HFFc6 (cell line): ENCODE measurements around the gene RBM47. TPM values are rescaled to one million over a fixed set of nuclear protein-coding genes. Genes with fewer than 3 reads are reported as not detected.
A peak's percentile ranks its signal among the peaks of the same experiment; 100 is the strongest.

ENCODE experiments used
- DNase-seq: peaks from one replicate; pipeline ENCODE4 v3.0.0-alpha.2; 2018
- H3K27ac Mint-ChIP-seq: 2 replicates; pipeline ENCODE4 v1.8.0; 2020; ENCODE audit warnings: mild to moderate bottlenecking, mixed read lengths
- H3K27me3 Mint-ChIP-seq: 2 replicates; pipeline ENCODE4 v1.8.0; 2021; ENCODE audit warnings: mild to moderate bottlenecking, moderate library complexity, mixed read lengths; ENCODE audit not compliant: insufficient read depth
- H3K36me3 Mint-ChIP-seq: 2 replicates; pipeline ENCODE4 v1.8.0; 2021; ENCODE audit warnings: low read depth, mixed read lengths
- H3K4me1 Mint-ChIP-seq: 2 replicates; pipeline ENCODE4 v1.8.0; 2020; ENCODE audit warnings: low read depth, mixed read lengths
- H3K4me3 Mint-ChIP-seq: 2 replicates; pipeline ENCODE4 v1.8.0; 2020; ENCODE audit warnings: mild to moderate bottlenecking, moderate library complexity, mixed read lengths
- H3K9me3 Mint-ChIP-seq: 2 replicates; pipeline ENCODE4 v1.8.0; 2020; ENCODE audit warnings: mild to moderate bottlenecking, mixed read lengths
- total RNA-seq, 6 experiments: library from RNA; stranded (reverse); fragmentation: NEBNext Ultra II Directional; extraction: Animal tissue kit (Norgen Biotek cat#: 25700); gene quantifications; 2 replicates in 1 of 6; 3 replicates in 5 of 6; pipeline ENCODE4 v1.2.3, GENCODE V29; 2021
- TF ChIP-seq, protein P1 (sequence below): fragments of 200-600 bp; sonication (generic); IDR thresholded peaks from 2 replicates; pipeline ENCODE4 v1.5.0; 2021; ENCODE audit warnings: antibody characterized with exemption, mild to moderate bottlenecking

Gene RBM47
- total RNA-seq, 6 experiments from 2014 or later = 0.95 to 1.5 (median 1.4) TPM

DNA sequence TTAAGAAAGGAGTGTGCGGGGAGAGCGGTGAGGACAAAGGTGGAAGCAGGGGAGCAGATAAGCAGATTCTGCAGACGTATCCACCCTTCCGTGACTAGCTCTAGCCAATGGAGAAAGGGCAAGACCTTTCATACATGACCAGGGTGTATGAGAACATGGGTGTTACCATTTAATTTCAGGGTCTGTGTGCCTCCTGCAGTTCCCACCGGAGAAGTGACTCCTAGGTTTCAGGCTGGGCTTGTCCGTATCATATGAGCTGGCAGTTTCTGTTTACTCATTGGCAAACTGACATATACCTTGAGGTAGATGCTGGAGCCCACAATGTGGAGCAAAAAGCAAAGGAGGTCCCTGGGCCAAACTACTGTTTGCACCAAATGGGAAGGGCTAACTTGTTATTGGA, 6.8 kb downstream of the RBM47 start:
- H3K36me3 Mint-ChIP-seq = peaks cover 5% of the 10 kb centered on the region
- TF ChIP-seq, protein P1, sequence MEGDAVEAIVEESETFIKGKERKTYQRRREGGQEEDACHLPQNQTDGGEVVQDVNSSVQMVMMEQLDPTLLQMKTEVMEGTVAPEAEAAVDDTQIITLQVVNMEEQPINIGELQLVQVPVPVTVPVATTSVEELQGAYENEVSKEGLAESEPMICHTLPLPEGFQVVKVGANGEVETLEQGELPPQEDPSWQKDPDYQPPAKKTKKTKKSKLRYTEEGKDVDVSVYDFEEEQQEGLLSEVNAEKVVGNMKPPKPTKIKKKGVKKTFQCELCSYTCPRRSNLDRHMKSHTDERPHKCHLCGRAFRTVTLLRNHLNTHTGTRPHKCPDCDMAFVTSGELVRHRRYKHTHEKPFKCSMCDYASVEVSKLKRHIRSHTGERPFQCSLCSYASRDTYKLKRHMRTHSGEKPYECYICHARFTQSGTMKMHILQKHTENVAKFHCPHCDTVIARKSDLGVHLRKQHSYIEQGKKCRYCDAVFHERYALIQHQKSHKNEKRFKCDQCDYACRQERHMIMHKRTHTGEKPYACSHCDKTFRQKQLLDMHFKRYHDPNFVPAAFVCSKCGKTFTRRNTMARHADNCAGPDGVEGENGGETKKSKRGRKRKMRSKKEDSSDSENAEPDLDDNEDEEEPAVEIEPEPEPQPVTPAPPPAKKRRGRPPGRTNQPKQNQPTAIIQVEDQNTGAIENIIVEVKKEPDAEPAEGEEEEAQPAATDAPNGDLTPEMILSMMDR = no peak
- H3K27me3 Mint-ChIP-seq = peaks cover 2% of the 10 kb centered on the region
- no peaks in the 10 kb centered on the region for H3K9me3 Mint-ChIP-seq
- H3K4me1 Mint-ChIP-seq = peaks cover 41% of the 10 kb centered on the region
- no peak overlapping the region for H3K27ac Mint-ChIP-seq
- H3K4me3 Mint-ChIP-seq = no peak overlapping the region
- DNase-seq = no peak

DNA sequence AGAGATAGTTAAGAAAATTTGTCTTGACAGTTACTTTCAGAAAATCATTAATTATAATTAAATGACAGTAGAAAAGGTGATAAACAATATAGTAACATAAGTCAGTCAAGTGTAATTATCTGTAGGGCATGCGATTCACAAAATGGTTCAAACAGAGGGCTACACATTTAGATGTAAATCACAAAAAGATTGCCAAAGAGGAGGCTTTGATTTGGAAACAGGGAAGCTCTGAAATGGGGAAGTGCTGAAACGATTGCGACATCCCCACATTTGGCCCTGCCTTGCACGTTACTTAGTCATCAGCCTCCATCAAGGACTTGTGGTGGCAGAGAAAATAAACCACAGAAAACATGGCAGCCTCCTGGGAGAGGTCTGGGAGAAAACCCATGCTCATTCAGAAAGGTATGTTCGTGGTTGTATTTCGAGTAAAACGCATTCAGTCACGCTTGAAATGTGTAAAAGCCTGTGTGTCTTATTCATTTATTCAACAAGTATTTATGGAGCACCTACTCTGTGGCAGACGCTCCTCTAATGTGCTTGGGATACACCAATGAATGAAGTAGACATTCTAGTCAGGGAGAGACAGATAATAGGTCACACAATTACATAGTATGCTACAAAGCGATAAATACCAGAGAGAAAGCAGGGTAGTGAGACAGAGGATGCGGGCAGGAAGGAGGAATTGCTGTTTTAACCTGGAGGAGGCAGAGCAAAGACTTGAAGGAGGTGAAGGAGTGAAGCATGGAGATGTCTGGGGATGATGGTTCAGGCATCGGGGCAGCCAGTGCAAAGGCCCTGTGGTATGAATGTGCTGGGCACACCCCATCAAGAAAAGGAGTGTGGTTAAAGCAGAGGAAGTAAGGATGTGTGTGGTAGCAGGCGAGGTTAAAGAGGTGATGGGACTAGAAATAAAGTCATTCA, 7.8 kb downstream of the RBM47 start:
- TF ChIP-seq, protein P1 = no peak
- peak overlapping the region; percentile 75 for H3K27ac Mint-ChIP-seq
- peak overlapping the region; percentile 39 for H3K4me3 Mint-ChIP-seq
- H3K9me3 Mint-ChIP-seq = no peaks in the 10 kb centered on the region
- peaks cover 2% of the 10 kb centered on the region for H3K27me3 Mint-ChIP-seq
- peaks cover 31% of the 10 kb centered on the region for H3K4me1 Mint-ChIP-seq
- peak; percentile 89 for DNase-seq
- H3K36me3 Mint-ChIP-seq = peaks cover 5% of the 10 kb centered on the region

DNA sequence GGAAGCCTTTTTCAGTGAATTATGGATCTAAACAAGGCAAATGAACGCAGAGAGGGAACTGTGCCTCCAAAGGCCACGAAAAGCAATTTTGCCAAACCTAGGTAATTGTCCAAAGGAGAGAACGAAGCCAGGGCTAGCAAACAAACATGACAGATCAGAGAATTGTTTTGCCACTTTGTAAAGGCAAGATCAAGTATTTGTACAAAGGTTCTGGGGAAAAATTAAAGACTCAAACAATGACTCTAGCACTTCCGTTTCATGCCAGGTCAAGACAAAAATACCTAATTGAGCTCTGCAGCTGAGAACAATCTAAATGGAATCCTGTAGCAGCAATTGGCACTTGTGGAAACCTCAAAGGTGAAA, 8.5 kb downstream of the RBM47 start:
- peaks cover 2% of the 10 kb centered on the region for H3K27me3 Mint-ChIP-seq
- no peak for DNase-seq
- TF ChIP-seq, protein P1 = no peak
- H3K27ac Mint-ChIP-seq = peak overlapping the region; percentile 75
- peaks cover 5% of the 10 kb centered on the region for H3K36me3 Mint-ChIP-seq
- H3K4me1 Mint-ChIP-seq = peaks cover 24% of the 10 kb centered on the region
- peak overlapping the region; percentile 39; the same call in 1 of the 2 replicates for H3K4me3 Mint-ChIP-seq
- H3K9me3 Mint-ChIP-seq = no peaks in the 10 kb centered on the region

DNA sequence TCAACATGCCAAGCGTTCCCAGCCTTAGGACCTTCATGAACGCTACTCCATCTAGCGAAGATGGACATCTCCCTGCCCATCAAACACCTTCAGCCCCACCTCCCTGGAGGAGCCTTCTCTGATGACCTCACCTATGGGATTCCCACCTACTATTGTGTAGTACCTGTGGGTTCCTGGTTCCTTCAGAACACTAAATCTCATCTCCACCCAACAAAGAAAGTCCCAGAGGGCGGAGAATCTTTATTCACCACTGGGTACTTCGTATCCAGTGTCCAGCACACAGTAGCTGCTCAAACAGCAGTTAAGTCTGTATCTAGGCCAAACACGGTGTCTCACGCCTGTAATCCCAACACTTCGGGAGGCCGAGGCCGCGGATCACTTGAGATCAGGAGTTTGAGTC, 10.1 kb downstream of the RBM47 start:
- Mint-ChIP-seq H3K27me3 (peaks cover 2% of the 10 kb centered on the region), H3K27ac (no peak overlapping the region), H3K36me3 (peaks cover 5% of the 10 kb centered on the region), H3K4me1 (peaks cover 18% of the 10 kb centered on the region), H3K4me3 (no peak overlapping the region), H3K9me3 (no peaks in the 10 kb centered on the region)
- DNase-seq = no peak
- TF ChIP-seq, protein P1 = no peak

DNA sequence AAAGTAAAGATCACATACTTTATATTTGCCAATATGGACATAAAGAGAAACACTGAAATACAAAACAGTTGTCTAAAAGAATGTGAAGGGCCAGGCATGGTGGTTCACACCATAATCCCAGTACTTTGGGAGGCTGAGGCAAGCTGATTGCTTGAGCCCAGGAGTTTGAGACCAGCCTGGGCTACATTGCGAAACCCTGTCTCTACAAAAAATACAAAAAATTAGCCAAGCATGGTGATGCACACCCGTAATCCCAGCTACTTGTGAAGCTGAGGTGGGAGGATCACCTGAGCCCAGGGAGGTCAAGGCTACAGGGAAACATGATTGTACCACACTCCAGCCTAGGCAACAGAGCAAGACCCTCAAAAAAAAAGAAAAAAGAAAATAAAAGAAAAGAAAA, 11.8 kb downstream of the RBM47 start:
- Mint-ChIP-seq H3K4me3 (no peak overlapping the region), H3K36me3 (peaks cover 5% of the 10 kb centered on the region), H3K27me3 (peaks cover 2% of the 10 kb centered on the region), H3K27ac (no peak overlapping the region), H3K4me1 (peaks cover 33% of the 10 kb centered on the region), H3K9me3 (no peaks in the 10 kb centered on the region)
- TF ChIP-seq, protein P1 = no peak
- DNase-seq = no peak
